ENCODE data around the gene PARP16.

- TF ChIP-seq CTCF (conservative IDR thresholded peaks at IDR 0.05; ENCODE audit: low read length) (no peak), EZH2phosphoT487 (IDR thresholded peaks at IDR 0.05; ENCODE audit: borderline replicate concordance) (no peak)
These were observed 20.2 kb downstream of the PARP16 start for GRCh38 chr15:65266469-65266868.

Measured in Loucy (cell line).